ENCODE data around the gene PRKD1.

Gene PRKD1

DNA sequence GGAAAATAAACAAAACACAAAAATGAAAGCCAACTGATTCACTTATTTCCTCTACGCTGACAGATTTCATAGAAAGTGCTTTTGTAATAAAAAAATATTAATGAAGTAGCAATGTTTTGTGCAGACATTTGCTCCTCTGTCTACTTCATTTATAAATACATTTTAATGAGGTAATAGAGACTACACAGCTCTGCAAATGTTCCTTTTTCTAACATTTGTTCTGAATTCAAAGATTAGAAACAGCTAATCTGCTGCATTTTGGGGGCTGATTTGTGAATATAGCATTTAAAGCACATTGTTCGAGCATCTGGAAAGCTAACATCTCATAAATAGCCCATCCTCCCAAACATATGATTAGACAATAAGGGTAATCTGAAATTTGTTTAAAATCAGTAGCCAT is 97.8 kb downstream of the PRKD1 start:
- no peak for DNase-seq

DNA sequence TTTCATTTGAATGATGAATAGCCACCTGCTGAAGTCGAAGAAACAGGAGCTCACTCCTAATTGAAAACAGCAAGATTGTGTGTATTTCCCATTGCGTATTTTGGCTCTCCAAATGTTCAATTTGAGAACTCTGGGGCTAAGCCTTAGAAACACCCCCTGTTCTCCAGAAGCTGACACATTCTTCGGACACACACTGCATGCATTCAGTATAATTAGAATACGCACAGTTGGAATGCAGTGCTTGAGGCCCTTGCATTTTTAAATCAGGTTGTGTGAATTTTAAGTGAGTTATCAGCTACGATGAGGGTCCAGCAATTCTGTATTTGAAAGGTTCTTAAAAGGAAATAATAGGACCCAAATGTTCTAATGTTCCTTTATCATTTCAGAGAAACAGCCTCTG is 103.8 kb downstream of the PRKD1 start:
- DNase-seq = no peak

DNA sequence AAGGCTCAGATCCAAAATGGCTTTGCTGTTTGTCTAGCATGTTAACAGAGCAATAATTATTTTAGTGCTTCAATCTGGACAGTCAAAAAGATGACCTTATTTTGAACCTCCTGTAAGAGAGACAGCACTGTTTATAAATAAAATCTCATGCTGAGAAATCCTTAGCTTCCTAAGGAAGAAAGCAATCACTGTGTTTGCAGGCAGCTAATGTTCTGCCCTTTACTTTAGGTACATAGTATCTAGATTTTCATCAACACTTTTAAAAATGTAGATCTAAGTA is 105.3 kb downstream of the PRKD1 start:
- DNase-seq = no peak

DNA sequence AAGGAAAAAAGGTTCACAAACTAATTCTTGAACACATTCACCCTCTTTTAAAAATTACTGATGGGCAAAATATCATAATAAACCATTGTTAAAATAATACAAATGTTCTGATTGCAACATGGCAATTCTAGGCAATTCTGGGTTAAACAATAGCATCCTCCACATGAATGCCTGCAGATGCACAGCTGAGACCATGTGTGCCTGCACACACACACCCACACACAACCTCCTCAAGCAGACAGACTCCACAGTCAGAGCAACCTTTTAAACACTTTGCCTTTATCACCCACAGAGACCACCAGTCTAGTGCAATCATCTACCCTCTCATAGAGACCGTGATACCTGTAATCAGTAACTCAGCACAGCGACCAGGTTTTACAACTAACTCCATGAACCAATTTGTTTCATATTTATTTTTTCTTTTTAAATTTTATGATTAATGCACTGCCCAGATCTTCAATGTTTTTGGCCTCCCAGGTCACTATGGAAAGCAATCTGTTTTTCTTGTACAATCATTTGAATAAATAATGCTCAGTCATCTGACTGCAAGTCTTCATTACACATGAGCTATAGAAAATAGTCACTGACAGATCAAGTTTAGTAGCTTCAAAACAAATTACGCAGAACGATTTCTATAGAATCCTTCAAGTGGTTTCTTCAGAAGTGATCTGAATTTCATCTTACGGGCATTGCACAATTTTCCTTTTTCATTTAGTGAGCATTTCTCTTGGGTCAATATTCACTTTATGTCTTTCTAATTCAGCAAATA is 105.8 kb downstream of the PRKD1 start:
- DNase-seq = no peak

DNA sequence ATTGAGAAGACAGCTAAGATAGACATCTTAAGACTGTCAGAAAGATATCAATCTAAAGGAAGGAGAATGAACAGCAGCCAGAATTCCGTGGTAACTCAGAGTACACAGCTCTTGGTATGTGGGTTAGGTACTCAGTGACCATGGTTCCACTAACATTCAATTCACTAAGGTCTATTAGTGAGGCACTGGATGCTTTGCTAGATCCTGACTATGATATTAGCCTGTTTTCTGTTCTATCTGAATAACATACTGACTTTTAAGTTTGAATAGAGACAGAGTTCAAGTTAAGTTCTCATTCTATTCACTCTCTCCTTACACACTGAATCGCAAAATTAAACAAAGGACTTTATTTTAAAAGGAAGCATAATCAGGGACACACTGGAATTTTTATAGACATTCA is 106.4 kb downstream of the PRKD1 start:
- DNase-seq = no peak

DNA sequence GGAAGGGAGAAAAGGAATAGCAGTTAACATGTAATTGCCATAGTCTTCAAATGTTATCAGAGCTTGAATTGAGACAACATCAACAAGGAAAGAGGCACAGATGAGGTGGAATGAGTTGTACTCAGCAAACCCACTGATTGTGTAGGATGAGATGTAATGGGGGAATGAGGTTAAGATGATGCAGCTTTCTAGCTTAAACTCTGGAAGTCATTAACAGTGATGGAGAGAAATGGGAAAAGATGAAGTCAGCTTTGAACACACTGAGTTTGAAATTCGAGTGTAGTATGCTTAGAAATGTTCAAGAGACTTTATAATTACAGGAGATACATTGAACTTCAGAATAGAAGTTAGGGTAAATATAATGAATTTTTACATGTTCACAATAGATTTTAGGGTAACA is 106.9 kb downstream of the PRKD1 start:
- no peak for DNase-seq

DNA sequence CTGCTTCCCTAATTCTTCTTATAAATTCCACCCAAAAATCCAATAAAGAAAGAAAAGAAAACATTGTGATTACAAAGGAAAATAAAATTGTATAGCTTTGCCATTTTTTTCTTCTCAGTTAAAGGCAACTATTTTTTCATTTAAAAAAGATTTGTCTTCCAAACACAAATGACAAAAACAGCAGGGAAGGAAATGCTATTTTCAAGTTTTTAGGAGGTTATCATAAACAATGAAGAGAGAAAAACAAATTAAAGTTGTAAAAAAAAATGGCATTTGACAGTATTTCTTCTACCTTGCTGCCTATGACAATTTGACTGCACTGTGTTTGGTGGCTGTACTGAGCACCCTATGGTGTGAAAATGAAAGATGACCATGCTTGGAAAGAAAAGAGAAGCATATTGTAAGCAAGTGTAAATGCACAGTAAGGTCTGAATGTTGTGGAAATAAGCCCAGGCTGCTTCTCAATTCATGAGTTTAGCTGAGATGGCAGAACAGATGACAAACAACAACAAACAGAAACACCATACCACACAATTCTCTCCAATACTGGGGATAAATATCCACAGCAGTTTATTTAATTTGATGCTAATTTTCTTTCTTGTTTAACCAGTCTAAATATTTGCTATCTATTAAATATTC is 109.8 kb downstream of the PRKD1 start:
- no peak for DNase-seq

DNA sequence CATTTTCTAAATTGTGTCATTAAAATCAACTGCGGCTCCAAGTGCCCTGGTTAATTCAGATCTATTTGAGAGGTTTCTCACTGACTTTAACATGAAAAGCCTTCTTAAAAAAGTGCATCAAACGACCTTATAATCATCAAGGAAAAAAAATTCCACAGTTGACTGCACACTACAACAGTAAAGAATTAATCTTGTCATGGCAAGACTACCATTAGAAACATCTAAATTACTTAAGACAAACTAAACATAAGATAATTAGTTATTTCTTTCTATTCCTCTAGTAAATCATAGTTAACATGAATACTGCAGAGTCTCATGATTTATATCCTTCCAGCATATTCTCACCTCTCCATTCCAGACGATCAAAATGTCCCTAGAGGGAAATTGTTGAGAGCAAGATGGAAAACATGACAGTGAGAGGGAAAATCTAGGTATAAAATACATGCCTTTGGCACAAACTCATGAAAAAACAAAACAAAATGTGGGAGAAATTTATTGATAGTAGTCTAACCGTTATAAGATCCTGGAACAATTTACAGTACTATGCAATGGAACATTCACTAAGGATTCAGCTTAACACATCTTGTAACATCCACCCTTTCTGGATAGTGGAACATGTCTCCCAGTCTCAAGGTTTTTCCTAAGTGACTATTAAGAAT is 112.5 kb downstream of the PRKD1 start:
- no peak for DNase-seq

DNA sequence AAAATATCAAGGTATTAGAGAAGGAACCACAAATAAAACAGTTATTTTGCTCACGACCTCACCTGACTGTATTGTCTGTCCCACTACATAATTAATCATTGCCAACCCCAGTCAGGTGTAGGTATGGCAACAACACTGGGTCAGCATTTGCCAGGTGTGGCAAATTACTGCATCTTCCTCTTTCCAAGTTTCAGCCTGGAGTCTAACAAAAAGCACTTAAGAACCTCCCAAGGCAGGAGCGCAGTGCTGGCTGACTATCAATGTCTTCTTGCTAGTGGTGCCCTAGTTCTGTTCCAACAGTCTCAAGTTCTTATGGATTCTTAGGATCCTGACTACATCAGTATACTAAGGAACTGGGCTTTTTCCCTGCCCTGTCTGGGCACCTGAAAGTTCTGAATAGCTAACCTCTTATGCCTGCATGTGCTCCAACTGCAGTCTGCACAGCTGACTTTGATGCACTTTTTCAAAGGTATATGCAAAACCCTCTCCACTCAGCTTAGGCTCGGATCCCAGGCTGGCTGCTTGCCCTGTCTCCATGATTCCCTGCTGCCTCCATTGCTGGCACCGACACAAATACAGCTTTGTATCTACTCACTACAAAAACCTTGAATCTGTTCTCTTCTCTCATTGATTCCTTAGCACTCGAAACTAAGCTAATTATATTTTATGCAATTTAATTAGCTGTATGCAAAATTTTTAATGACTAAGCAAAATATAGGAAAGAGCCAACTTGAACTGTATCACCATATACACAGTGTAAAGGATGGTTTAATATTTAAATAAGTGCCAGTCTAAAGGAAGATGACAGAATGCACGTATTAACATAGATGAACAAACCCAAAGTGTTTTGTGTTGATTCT is 113.3 kb downstream of the PRKD1 start:
- DNase-seq = no peak

DNA sequence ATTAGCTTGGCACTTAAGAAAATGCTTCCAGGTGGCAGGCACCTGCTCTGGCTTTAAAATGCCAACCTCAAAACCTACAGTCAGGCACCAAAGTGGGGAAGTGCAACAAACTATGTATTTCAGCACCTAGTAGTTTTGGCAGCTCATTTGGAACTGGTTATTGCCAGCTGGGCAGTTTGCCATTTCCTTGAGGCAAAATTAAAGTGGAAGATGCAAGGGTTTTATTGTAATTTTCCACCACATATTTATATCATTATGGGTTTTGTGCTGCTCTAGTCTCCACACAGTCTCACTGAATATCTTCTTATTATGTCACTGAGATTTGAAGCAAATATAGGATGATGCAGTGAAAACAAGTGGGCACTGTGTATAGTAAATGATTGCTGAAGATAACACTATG is 117.0 kb downstream of the PRKD1 start:
- no peak for DNase-seq

DNA sequence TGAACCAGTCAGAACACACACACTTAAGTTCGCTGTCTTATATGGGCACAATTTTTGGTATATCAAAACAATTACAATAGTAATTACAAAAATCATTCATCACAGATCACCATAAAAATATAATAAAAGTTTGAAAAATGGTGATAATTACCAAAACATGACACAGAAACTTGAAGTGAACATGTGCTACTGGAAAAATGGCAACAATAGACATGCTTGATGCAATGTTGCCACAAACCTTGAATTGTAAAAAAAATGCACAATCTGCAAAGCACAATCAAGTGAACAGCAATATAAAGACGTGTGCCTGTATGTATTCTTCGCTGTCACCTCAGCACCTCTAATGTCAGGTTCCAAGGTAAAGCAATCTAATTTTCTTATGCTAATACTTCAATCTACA is 117.6 kb downstream of the PRKD1 start:
- DNase-seq = no peak

DNA sequence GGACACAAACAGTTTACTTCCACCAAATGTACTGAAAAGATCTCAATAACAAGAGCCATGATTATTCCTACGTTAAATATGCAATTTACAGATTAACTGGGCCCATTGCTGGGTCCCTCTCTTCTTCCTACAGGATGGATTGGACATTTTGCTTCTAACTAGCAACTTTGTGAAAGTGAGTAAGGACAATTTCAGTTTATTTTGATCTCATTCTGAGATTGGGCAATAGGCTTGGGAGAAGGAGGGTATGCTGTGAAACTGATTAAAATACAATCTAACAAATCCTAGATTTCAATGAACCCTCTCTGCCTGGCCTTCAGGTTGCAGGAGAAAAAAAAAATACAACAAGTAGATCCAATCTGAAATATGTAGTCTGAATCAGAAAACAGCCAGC is 121.5 kb downstream of the PRKD1 start:
- no peak for DNase-seq

DNA sequence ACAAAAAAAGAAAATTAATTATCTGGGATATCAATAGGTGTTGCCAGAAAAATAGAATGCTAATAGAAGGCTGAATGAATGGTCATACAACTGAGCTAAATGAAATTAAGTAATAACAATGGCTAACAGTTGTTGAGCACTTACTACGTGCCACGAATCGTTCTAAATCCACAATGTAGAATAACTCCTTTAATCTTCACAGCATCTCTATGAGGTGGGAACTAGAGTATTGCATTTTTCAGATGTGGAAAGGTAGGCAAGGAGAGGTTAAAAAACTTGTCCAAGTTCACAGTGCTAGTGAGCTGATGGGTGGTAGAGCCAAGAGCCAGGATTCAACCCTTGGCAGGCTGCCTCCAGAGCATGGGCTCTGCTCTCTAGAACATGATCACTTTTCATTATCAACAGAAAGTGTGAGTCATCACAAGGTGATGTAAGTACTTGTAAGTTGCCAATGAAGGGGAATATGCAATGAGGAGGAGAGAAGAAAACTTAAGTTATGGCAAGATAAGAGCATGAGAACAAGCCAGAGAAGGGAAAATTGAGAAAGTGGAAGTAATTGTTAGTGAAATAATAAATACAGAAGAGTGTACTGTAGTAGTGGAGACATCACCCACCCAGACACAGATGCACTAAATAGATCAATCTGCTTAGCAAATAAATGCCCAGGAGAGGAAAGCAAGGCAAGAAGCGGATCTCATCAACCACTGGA is 122.1 kb downstream of the PRKD1 start:
- no peak for DNase-seq

DNA sequence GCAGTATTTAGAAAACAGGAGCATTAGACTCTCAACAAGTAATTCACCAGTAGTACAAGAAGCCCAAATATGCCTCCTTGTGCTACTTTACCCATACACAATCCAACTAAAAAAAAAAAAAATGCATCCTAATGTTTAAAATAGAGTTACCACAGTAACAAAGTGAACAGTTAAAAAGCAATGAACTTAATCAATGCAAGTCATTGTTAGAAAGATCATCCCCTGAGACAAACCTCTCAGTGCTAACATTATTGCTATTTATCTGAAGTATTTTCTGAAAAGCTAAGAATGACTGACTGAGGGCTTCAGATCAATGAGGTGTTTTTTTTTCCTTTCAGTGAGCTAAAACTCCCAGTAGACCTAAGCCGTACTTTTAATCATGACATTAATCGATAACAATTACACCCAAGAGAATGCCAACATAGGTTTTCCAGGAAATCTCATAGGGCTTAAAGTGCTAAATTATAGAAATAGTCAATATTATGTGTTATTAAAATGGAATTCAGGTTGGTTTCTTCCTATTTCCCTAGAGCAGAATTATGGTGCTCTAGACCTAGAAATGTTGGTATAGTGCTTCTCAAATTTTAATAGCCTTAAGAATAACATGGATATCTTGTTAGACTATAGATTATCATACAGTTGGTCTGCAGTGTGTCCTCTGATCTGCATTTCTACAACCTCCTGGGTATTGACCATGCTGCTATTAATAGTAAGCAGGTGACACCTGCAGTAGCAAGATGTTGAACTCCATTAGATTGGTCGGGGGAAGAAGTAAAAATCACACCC is 123.0 kb downstream of the PRKD1 start:
- no peak for DNase-seq

DNA sequence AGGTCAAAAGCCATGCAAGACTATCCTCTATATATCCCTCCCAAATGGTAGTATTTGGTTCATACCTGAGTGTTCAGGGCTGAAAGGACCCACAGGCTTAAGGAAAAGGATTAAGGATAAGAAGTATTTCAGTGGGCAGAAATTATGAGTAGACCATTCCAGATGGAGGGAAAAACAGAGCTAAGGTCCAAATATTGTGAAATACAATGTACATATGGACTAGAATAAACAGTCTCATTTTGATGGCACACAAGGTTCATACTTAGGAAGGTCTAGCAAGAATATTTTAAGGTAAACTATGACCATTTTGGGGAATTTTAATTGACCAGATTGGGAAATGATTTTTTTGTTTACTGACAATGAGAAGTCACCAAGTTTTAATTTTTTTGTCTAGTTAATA is 124.6 kb downstream of the PRKD1 start:
- no peak for DNase-seq

DNA sequence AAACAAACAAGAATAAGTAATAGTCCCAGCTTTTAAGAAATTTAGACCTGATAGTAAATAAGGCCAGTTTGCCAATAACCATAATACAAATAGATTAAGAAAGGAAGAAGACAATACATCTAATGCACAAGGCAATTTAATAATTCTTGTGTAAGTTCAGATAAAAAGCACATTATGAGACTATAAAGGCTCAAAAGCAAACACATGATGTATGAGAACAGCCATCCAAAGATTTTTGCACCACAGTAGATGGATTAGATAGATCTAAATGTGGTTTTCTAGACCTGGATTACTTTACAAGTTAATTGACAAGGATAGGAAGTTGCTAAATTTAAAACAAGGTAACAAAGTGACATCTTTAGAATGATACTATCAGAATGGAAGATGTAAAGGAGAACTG is 125.4 kb downstream of the PRKD1 start:
- DNase-seq = no peak

DNA sequence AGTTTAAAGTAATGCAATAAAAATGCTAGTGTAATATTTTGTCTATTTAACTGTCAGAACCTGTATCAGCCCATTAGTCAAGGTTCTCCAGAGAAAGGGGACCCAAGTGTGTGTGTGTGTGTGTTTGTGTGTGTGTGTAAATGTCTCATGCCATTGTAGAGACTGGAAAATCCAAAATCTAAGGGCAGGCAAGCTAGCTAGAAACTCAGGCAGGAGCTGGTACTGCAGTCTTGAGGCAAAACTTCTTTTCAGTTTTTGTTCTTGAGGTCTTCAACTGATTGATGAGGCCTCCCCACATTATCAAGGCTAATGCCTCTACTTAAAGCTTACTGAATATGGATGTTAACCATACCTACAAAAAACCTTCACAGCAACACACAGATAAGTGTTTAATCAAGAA is 126.7 kb downstream of the PRKD1 start:
- no peak for DNase-seq

DNA sequence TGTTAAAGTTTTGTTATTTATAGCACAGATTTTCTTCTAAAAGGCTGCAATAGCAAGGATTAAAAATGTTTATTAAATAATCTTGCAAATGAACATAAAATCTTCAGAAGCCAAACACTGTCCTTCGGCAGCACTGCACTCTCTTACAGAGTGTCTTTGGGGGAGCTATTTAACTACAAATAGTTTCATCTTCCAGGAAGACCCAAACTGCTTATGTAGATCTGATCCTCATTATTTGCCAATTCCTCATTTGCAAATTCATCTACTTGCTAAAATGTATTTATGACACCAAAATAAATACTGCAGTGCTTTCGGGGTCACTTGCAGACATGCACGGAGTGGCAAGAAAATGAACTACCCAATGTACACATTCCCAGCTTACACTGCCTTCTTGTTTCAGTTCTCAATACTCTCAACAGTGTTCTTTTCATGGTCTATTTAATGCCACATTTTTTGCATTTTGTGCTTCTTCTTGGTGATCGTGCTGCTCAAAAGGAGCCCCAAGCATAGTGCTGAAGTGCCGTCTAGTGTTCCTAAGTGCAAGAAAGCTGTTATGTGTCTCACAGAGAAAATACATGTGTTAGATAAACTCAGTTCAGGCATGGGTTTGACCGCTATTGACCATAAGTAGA is 128.1 kb downstream of the PRKD1 start:
- no peak for DNase-seq

DNA sequence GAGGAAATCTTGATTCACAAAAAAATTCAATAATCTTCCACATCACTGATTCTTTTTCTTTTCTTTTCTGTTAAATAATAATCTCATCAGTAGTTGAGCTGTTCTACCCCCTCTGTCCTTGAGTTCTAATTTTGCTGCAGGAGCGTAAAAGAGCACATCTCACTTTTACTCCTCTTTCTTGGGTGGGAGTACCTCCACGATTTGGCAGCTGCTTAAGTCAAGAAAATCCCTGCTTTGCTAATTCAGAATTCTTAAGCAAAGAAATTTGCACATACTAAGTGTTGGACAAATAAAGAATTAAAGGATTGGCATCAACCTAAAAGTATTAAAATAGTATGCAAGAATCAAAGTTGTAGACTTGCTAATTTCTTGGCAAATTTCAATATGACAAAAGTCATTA is 128.8 kb downstream of the PRKD1 start:
- no peak for DNase-seq

DNA sequence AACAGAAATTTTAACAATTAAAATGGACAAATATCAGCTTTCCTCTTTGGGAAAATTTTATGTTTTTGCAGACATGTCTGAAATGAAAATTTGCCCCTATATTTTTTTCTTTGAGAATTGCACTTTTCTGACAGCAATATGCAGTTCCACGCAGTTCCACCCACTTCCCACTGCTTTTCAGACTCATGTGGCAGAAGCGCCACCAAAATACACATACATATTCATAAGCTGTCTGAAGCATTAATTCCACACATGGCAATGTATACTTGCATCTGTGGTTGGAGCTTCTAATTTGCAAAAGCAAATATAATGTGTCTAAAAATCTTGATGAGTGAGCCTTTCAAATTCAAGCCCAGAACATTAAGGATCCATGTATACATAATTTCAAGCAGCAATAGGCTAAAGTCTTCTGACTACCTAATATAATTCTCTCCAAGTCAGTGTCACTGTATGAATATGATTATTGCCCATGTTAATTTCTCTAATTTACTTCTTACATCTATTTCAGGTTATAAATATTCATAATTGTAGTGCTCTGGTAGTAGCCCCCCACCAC is 129.5 kb downstream of the PRKD1 start:
- DNase-seq = no peak

DNA sequence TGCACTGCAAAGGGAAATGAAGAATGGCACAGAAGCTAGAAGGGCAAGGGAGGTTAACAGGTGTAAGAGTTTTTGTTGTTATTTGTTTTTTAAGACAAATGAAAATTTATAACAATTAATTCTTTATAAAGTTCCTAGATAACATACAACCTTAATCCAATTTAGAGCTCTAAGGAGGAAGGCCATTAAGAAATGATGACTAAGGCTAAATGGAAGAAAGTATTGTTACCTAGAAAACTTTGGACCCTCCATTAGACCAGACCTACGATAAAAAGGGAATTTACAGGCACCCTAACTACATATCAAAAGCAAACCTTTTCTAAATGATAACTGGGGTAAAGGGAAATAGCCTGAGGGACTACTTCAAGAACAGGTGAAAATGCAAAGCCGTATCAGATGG is 130.8 kb downstream of the PRKD1 start:
- no peak for DNase-seq
